Endometrium (tissue), 2 donors: ENCODE results near the gene EPM2AIP1.
"Not testable (repeated sequence)": the region's sequence is repeated elsewhere in the genome, so short reads cannot be mapped to it uniquely, and the experiment has no call there.

Experiments used
- FAIRE-seq: peaks from 2 replicates; lab custom pipeline; 2012; peaks lifted over from hg19 to GRCh38; lab: Jason Lieb, UNC
- donor health status: control.
- donor health status: control.

The EPM2AIP1 gene

GRCh38 chr3:36993326-36994283, 674 bp upstream of the EPM2AIP1 start, which contains the start of gene MLH1:
TSS of gene MLH1 (plus strand) at chr3:36993518. CDS start at chr3:36993548, 30 bp downstream.
- FAIRE-seq: peak; percentile 4

DNA sequence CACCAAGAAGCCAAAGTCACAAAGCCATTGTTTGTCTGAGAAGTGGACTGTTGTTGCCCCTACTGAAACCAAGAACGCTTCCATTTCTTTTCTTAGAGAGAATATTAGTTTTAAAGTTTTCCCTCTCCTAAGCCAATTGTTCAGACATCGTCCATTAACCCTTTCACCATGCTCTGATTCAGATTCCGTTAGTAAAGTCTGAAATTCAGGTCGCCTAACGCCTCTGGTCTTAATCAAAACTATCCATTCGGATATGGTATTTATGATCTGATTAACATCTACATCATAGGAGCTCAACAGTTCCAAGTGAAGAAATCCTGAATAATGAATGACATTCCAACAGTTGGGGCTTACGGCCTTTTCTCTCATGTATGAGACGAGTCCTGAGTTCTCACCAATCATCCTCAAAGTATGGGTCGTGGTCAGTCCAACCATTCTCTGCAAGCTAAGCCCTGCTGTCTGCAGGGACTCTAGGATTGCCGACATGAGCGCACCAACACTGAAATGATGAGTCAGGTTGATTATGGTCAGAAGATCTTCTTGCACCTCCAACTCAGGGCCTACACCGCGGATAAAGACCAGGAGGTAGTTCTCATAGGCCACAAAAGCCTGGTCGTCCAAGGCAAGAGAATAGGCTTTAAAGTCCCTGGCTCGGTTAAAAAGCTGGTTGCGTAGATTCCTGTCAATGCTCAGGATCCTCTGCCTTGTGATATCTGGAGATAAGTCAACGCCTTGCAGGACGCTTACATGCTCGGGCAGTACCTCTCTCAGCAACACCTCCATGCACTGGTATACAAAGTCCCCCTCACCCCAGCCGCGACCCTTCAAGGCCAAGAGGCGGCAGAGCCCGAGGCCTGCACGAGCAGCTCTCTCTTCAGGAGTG, 767 bp downstream of the EPM2AIP1 start:
- FAIRE-seq: no peak

GRCh38 chr3:36991147-36991546, 1.8 kb downstream of the EPM2AIP1 start:
- FAIRE-seq: no peak

DNA sequence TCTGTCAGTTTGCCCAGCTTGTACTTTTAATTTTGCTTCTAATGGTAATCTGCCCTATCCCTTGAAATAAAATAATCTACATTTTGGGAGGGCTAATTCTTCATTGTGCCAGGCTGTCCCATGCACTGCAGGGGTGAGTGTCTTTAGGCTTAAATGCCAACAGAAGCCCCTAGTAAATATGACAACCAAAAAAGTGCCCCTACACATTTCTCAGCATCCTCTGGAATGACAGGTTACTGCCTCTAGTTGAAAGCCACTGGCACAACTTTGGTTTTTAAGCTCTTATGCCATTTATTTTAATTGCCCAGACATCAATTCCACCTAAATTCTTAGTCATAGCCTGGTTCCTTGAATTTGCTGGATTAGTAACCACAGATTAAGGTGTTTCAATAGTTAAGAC, 3.4 kb downstream of the EPM2AIP1 start:
- no peak for FAIRE-seq

DNA sequence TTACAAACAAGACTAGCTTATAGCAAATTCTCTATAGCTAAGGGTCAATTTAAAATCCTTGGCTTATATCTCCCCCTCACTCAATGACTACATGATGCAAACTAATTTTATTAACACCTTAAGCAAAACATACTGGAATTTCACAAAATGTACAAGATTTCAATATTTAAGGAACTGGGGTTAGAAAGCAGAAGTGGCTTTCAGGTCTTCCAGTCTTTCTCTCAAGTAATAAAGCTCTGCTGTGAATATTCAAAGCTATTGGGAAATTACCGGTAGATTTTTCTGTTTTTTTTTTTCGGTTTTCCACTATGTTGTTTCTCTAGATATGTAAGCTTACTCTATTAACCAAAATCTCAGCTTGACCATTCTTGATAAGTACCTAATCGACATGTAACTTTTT, 3.9 kb downstream of the EPM2AIP1 start:
- no peak for FAIRE-seq

- no peak for FAIRE-seq
Observed at GRCh38 chr3:36988356-36988755, 4.6 kb downstream of the EPM2AIP1 start.

- no peak for FAIRE-seq
Observed at GRCh38 chr3:36981006-36981405, 11.9 kb downstream of the EPM2AIP1 start.

- no peak for FAIRE-seq
Observed at GRCh38 chr3:36973139-36973538, 19.8 kb downstream of the EPM2AIP1 start.

GRCh38 chr3:36972163-36972562, 20.8 kb downstream of the EPM2AIP1 start:
- FAIRE-seq: no peak

GRCh38 chr3:36969540-36970432, 23.1 kb downstream of the EPM2AIP1 start:
- no peak for FAIRE-seq

DNA sequence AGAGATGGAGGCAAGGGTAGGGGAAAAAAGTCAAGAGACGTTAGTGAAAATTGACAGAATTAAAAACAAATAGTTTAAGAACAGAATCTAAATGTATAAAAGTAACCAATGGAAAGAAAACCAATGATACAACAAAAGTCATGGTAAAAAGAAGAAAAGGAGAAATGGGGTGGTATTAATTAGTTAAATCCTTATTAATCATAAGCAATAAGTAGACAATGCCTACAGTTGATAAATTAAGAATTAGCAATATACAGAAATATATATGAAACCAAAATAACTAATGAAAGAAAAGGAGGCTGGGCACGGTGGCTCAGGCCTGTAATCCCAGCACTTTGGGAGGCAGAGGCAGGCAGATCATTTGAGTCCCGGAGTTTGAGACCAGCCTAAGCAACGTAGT, 23.8 kb downstream of the EPM2AIP1 start:
- no peak for FAIRE-seq

DNA sequence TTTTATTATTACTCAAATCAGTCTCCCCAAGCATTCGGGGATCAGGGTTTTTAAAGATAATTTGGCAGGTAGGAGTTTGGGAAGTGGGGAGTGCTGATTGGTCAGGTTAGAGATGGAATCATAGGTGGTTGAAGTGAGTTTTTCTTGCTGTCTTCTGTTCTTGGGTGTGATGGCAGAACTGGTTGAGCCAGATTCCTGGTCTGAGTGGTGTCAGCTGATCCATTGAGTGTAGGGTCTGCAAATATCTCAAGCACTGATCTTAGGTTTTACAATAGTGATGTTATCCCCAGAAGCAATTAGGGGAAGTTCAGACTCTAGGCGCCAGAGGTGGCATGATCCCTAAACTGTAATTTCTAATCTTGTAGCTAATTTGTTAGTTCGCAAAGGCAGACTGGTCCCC, 27.5 kb downstream of the EPM2AIP1 start:
- no peak for FAIRE-seq

GRCh38 chr3:36964817-36965216, 28.1 kb downstream of the EPM2AIP1 start:
- FAIRE-seq: no peak

GRCh38 chr3:36964331-36964730, 28.6 kb downstream of the EPM2AIP1 start:
- no peak for FAIRE-seq

DNA sequence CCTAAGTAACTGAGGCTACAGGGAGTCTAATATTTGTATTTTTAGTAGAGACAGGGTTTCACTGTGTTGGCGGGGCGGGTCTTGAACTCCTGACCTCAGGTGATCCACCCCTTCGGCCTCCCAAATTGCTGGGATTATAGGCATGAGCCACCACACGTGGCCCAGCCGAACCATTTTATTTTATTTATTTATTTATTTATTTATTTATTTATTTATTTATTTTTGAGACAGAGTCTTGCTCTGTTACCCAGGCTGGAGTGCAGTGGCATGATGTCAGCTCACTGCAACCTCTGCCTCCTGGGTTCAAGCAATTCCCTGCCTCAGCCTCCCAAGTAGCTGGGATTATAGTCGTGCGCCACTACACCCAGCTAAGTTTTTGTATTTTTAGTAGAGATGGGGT, 29.9 kb downstream of the EPM2AIP1 start:
- FAIRE-seq: not testable (repeated sequence)

DNA sequence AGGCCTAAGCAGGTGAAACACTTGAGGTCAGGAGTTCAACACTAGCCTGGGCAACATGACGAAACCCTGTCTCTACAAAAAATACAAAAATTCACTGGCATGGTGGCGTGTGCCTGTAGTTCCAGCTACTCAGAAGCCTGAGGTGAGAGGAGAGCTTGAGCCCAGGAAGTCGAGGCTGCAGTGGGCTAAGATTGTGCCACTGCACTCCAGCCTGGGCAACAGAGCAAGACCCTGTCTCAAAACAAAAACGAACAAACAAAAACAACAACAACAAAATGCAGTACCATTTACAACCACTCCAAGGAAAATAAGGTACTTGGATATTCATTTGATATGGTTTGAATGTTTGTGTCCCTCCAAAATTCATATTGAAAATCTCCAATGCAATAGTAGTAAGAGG, 32.4 kb downstream of the EPM2AIP1 start:
- FAIRE-seq: no peak

DNA sequence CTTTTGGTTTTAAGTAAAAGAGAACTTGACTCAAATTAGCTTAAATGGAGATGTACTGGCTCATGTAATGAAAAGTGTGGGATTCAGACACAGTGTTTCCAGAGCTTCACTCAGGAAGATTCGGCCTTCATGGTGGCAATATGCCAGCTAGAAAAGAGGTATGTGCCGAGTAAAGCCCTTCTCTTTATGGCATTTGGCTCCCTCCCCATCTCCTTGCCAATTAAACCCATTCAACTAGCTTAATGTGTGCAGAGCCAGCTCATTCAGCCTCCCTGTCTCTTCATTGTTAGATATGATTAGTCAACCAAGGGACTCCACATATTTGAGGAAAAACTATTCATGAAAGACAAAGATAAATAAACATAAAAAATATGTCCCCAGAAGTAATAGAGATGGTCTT, 33.1 kb downstream of the EPM2AIP1 start:
- no peak for FAIRE-seq

DNA sequence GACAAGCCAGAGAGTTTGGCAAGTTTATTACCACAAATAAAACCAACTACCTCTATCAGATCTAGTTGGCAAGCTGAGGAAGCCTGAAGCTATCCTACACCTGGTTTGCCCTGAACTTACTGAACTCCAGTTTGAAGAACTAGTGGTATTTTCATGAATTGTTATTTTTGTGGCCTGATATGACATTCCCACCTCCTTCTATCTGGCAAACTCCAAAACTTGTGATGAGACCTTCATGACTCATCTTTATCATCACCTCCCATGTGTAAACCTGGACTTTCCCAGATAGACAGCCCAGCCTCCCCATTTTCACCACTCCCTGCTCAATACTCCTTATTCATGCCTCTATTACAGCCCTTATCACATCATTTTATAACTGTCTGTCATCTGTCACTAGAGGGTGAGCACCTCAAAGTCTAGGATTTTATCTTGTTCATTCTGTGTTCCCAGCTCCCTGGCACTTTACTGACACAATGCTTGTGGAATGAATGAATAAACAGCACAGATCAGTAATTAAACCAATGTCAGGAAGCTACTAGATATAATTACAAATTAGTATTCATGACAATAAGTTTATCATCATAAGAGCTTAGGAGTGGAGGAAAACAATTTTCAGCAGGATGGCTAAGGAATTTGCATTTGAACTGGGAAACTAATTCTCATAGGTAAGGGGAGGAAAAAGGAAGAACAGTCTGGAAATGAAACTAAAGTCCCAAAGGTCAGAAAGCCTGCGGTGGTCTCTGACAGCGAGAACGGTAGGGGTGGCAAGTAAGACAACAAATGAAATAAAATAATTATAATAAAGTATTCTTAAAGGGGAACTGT, 34.9 kb downstream of the EPM2AIP1 start:
- FAIRE-seq: no peak

DNA sequence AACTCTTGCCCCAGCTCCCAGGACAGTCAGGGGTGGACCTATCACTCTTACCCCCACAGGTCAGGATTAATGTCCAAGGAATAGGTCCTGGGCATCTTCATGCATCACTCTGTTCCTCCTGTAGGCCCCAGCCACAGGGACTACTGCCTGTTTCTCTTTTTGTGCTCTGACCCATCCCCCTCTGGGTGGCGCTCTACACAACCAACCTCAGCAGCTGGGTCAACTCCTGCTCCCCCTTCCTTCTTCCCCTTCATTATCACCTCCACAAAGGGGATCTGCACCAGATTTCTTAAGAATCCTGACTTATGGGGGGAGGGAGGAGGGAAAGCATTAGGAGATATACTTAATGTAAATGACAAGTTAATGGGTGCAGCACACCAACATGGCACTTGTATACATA, 35.9 kb downstream of the EPM2AIP1 start:
- no peak for FAIRE-seq

- FAIRE-seq: no peak
Observed at GRCh38 chr3:36956155-36956554, 36.8 kb downstream of the EPM2AIP1 start.
